GM19099 (cell line): ENCODE data around the gene UGDH.

Experiments
- POLR2A ChIP-seq: IDR thresholded peaks from 3 replicates; pipeline ENCODE4 v1.6.1; 2011; ENCODE audit warnings: low read depth; ENCODE audit not compliant: insufficient read length; ENCODE audit errors: extremely low read depth

Gene UGDH

DNA sequence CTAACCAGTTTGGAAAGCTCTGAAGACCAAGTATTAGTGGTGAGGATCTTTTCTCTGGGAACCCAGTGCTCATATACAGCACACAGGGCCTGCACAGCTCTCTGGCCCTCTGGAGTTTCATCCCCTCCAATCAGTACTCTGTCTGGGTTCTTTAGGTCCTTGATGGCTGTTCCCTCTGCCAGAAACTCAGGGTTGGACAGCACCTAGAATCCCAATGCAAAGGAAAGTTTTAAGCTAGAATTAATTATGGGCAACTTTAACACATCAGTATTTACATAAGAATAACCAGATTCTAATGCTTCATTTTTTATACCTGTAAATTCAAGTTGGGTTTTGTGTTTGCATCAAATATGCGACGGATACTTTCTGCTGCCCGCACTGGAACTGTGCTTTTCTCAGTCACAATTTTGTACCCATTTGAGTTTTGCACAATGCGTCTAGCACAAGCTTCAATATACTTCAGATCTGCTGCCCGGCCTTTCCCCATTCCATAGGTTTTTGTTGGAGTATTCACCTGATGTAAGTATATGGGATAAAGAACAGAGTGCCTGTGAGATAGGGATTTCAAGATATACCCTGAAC, 16.8 kb downstream of the UGDH start:
- no peak for TF ChIP-seq POLR2A

DNA sequence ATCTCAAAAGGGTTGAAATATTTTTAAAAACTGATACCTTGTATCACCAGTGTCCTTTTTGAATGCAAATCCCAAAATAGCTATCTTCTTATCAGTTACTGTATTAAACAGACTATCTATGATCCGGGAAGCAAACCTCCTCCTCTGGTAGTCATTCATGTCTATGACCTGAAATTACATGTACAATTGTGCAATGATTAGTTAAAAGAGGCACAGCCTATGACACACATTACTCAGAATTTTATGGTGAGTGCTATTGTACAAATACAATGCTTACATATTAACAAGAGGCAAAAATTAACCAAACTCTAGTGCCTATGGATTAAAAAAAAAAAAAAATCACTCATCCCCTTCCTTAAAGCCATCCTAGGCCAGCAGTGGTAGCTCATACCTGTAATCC, 21.7 kb downstream of the UGDH start:
- TF ChIP-seq POLR2A: no peak

DNA sequence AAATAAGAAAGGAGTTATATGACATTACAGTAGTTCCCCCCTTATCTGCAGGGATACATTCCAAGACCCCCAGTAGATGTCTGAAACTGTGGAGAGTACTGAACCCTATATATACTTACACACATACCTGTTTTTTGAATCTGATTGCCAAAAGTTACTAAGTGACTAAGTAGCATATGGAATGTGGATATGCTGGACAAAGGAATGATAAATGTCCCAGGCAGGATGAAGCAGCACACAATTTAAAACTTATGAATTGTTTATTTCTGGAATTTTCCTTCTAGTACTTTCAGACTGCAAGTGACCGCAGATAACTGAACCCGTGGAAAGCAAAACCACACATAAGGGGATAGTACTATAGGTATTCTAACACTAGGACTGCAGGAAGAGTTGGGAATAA, 22.7 kb downstream of the UGDH start:
- TF ChIP-seq POLR2A: no peak

DNA sequence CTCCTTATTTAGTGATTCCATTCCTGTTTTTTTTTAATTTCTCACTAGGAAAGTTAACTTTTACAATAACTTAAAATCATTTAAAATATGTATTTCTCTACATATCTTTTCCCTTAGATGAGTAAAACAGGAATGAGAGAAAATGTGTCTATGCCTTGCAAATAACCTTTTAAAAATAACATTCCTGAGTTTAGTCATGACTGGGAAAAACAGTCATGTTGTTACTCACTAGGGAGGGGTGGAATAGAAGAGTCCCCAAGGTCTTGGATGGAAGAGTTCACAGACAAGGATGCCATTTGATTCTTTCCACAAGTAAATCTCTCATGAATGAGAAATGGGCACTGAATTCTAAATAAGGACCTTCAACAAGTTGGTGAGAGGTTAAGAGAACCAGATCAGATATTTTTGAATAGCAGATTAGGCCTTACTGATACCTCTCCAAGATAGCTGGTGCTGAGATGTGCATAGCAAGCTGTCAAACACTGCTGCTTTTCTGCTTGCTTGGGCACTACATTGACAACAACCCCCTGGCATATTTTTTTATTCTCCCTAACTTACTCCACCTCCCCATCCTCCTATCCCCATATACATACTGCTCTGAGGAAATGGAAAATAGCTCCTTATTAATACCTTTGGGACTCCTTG, 25.1 kb downstream of the UGDH start:
- TF ChIP-seq POLR2A: no peak

DNA sequence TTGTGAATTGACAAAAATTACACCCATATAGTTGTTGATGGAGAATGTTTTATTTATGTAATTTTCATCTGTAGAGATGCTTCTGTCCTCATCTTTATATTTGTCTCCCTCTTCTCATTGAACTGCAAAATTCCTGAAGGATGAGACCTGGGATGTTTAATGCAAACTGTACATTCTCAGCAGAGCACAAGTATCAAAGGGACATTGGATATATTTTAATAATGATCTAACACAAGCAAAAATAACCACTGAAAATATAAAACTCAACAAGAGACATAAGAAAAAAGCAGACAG, 28.6 kb downstream of the UGDH start:
- no peak for TF ChIP-seq POLR2A

DNA sequence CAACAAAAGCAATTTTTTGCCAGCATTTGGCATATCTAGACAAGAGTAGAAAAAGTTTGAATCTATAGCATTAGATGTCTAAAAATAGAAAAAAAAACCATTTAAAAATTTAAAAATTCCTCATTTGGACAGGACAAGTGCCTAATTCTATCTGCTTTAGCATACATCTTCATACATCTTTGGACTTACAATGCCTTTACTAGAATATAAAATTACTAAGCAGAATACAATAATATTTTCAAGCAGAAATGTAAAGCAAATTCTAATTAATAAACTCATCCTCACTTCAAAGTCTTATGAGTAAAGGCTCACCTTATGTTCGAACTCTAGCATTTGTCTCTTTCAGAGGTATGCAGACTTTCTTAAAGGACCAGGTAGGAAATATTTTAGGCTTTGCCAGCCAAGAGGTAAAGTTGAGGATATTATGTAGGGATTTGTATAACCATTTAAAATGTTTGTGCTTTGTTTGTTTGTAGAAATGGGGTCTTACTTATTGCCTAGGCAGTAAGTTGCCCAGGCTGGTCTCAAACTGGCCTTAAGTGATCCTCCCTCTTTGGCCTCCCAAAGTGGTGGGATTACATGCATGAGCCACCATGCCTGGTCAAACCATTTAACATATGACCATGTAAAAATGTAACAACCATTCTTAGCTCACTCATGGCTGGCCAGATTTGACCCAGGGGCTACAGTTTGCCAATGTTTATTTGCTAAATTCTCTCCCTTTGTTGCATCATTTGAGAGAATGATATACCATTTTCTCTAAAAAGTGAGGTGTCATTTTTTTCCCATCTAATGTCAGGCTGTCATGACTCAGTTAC, 29.1 kb downstream of the UGDH start:
- TF ChIP-seq POLR2A: no peak

DNA sequence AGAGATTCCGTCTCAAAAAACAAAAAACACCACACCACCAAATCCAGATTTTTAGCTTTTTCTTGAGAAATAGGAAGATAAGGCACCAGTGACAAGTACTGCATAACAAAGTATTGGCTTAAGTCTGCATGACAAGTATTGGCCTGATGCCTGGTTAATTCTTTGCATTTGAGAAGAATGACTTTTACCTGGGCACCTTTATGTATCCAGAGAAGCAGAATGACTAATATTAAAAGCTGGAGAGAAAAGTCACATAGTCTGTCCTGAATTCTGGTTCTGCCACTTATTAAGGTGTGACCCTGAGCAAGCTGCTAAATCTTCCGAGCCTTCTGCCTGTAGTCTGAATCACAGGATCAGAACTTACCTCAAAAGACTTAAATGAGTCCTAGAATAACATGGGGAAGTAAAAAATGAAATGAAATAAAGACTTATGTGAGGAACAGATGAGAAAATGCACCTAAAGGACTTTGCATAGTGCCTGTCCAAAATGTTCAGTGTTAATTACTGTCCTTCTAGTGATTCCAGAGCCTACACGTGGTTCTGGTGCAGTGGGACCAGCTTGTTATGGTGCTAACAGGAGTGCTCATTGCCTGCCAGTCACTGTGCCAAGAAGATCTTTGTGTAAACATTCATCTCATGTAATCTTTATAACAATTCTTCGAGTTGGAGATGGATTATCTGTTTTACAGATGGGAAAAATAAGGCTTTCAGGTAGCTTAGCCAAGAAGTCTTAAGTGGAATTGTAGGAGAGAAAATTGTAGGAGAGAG, 31.6 kb downstream of the UGDH start:
- TF ChIP-seq POLR2A: no peak

DNA sequence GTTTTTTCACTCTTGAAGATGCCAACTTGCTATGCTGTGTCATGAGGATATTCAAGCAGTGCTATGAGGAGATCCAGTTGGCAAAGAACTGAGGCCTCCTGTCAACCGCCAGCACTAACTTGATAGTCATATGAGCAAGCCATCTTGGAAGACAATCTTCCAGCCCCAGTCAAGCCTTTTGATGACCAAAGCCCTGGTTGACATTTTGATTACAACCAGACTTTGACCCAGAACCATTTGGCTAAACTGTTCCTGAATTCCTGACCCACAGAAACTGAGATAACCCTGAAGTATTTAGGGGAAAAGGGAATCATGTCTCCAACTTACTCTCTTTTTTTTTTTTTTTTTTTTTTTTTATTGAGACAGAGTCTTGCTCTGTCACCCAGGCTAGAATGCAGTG, 32.9 kb downstream of the UGDH start:
- TF ChIP-seq POLR2A: no peak

DNA sequence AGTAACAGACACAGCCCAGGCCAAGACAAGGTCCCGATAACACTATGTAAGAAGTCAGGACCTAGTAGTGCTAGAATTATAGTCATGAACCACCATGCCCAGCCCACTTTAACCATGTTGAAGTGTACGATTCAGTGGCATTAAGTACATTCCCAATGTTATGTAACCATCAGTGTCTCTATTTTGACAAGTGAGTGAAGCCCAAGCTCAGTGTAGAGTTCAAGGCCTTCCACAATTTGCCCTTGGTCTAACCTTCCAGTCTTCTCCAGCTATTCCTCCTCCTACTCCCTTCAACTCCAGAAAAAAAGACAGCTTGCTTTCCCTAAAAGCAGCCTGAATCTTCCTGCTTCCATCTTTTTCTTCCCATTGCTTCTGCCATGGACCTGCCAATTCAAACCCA, 36.9 kb downstream of the UGDH start:
- no peak for TF ChIP-seq POLR2A

DNA sequence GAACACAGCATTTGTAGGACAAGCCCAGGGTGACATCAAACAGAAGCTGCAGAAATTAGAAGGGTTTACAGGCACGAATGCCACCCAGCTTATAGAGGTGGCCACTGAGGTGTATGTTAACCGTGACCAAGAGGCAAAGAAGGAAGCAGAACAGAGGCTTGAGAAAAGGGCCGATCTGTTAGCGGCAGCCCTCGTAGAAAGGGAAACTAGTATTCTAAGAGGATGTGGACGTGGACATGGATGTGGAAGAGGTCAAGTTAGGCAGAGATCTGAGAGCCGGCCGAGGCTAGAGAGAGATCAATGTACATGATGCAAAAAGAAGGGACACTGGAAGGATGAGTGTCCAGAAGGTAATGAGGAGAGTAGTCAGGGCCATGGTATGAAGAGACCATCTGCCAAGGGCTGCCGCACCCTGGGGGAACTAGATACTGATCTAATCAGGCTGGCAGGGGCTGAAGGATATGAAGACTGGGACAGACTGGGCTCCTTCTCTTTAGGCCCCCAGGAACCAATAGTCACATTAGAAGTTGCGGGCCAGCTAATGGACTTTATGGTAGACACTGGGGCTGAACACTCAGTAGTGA, 40.9 kb downstream of the UGDH start:
- no peak for TF ChIP-seq POLR2A

DNA sequence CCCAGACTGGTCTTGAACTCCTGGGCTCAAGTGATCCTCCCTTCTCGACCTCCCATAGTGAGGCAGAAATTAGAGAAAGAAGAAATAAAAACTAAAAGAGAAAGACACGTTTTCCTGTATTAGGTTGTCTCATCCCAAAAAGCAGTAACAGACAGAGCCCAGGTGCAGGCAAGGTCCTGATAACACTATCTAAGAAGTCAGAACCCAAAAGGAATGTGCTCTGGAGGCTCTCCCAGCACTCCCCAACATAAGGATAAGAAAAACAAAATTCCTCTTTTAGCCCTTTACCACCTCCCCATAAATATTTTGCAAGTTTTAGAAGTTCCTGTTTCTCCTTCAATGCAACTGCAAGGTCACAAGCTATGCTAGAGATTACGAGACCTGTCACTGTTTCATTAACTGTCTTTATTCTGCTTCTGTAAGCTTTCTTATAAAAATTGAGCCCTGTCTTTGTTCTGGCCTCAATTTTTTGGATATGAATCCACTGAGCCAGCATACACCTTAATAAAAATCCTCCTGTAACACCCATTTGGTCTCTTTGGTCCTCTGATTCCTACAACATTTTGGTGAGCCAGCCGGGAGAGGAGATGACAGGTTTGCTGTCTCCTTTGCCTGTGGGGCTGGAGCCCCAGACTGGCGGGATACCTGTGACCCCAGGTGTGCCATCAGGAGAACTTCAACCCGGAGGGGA, 42.5 kb downstream of the UGDH start:
- no peak for TF ChIP-seq POLR2A

DNA sequence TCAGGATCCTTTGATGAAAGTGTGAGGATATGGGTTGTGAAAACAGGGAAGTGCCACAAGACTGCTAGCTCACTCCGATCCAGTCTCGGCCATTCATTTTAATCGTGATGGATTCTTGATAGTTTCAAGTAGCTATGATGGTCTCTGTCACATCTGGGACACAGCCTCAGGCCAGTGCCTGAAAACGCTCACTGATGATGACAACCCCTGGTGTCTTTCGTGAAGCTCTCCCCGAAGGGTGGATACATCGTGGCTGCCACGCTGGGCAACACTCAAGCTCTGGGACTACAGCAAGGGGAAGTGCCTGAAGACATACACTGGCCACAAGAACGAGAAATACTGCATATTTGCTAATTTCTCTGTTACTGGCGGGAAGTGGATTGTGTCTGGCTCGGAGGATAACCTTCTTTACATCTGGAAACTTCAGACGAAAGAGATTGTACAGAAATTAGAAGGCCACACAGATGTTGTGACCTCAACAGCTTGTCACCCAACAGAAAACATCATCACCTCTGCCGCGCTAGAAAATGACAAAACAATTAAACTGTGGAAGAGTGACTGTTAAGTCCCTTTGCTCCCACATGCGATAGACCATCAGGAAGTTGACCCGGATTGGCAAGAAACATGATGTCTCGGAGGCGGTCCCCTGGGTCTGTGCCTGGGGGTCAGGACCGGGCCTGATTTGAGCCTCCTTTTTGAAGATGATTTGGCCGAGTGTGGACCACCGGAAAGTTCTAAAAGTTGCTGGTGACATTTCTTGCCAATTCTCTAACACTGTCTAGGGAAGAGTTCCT, 46.1 kb downstream of the UGDH start:
- TF ChIP-seq POLR2A: no peak

DNA sequence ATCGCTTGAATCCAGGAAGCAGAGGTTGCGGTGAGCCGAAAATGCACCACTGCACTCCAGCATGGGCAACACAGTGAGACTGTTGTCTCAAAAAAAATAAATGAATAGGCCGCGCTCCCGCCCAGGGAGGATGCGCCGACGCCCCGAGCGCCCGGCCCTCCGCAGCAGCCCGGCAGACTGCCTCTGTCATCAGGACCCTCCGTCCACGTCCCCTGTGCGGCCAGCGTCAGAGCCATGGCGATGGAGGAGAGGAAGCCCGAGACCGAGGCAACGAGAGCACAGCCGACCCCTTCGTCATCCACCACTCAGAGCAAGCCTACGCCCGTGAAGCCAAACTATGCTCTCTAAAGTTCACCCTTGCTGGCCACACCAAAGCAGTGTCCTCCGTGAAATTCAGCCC, 47.0 kb downstream of the UGDH start:
- no peak for TF ChIP-seq POLR2A
